A673 (cell line): ENCODE measurements around the gene ITPR1.

Experiments
- CTCF ChIP-seq: fragments of 300-800, 200-600 bp; sonication (generic); conservative IDR thresholded peaks from 2 replicates; pipeline ENCODE4 v1.5.1; 2017; ENCODE audit warnings: low read depth, mild to moderate bottlenecking, antibody characterized with exemption, low read length, moderate library complexity, mixed read lengths
- EZH2 ChIP-seq: fragments of 200-600 bp; sonication (generic); IDR thresholded peaks from 2 replicates; pipeline ENCODE4 v1.6.1; 2017; ENCODE audit warnings: borderline replicate concordance, low read depth, mild to moderate bottlenecking, mixed read lengths, antibody characterized with exemption, low read length; ENCODE audit not compliant: poor library complexity, severe bottlenecking

DNA sequence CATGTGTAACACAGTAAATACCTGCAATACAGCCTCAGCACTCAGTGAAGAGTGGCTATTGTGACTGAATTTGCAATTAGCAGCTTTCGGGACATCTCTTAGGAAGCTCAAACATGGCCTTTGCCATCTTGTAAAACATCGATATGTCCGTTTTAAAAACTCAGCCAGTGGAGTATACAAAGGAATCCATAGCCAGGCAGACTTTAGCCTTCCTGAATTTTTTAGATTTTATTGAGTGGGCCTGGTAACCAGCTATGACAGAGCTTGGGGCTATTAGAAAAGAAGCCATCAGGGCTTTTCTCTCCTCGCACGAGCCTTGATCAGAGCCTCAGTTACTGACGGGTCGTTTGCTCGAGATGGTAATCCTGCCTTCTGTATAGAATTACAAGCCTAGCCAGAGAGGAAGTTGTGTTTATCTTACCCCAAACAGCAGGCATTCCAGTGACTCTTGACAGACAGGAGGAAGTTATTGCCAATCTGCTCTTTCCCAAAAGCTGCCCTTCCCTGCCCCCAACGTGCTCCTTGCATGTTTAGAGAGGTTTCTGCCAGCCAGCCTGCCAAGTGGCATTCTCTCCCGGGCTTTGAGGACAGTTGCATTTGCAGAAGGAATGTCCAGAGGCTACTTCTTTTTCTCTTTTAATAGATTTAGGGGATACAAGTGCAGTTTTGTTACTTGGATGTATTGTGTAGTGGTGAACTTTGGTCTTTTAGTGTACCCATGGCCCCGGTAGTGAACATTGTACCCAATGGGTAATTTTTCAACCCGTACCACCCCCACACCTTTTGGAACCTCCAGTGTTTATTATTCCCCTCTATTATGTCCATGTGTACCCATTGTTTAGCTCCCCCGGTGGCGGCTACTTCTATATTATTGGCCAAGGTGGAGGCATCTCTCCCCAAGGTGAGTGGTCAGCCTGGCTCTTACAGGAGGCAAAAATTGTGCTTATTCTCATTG, 40.6 kb downstream of the ITPR1 start:
- TF ChIP-seq CTCF (no peak), EZH2 (no peak)
